ENCODE data around the gene KCNG4. TPM values are rescaled to one million over a fixed set of nuclear protein-coding genes. Genes with fewer than 3 reads are reported as not detected.

KCNG4 gene
- total and polyA plus RNA-seq, 2 experiments from 2014 or later: 0.07 TPM; not detected in 1

GRCh38 chr16:84234321-84235241 is 5.2 kb downstream of the KCNG4 start (continued):
- TF ChIP-seq ZNF114 (CRISPR knock-in tag; IDR thresholded peaks at IDR 0.05) (no peak), CREB1 (CRISPR knock-in tag; IDR thresholded peaks at IDR 0.05; ENCODE audit: low read depth) (no peak), STAT1 (IDR thresholded peaks at IDR 0.05; ENCODE audit: unreplicated experiment) (no peak), EZH2phosphoT487 (IDR thresholded peaks at IDR 0.05; ENCODE audit: unreplicated experiment) (no peak), JUNB (IDR thresholded peaks at IDR 0.05; ENCODE audit: unreplicated experiment) (no peak), EZH2 (IDR thresholded peaks at IDR 0.05; ENCODE audit: low read depth, unreplicated experiment) (no peak), POLR2AphosphoS5 (IDR thresholded peaks at IDR 0.05; ENCODE audit: low read depth) (no peak), ETS1 (IDR thresholded peaks at IDR 0.05) (no peak)

GRCh38 chr16:84233748-84234147 is 6.1 kb downstream of the KCNG4 start:
- H3K27me3 Mint-ChIP-seq (ENCODE audit: insufficient read depth, low read depth, poor library complexity): peaks cover 3% of the 10 kb centered on the region
- no peak overlapping the region for H3K4me2 ChIP-seq
- H3K9me3 Mint-ChIP-seq: no peaks in the 10 kb centered on the region
- TF ChIP-seq ZNF331 (CRISPR knock-in tag; IDR thresholded peaks at IDR 0.05; ENCODE audit: low read depth) (no peak), EZH2 (IDR thresholded peaks at IDR 0.05; ENCODE audit: low read depth, unreplicated experiment) (no peak), POLR2AphosphoS5 (IDR thresholded peaks at IDR 0.05; ENCODE audit: low read depth) (no peak), JUNB (IDR thresholded peaks at IDR 0.05; ENCODE audit: unreplicated experiment) (no peak), CTCF (conservative IDR thresholded peaks at IDR 0.05; ENCODE audit: low read depth in 2 of 2) (no peak), STAT1 (IDR thresholded peaks at IDR 0.05; ENCODE audit: unreplicated experiment) (no peak), NANOG (IDR thresholded peaks at IDR 0.05; ENCODE audit: borderline replicate concordance) (no peak)
- peaks cover 5% of the 10 kb centered on the region; the same call in 2 of the 3 replicates for H3K4me1 Mint-ChIP-seq
- H3K9me2 ChIP-seq (ENCODE audit: insufficient read depth): no peaks in the 10 kb centered on the region
- no peak overlapping the region for H2AFZ ChIP-seq
- H3K27ac Mint-ChIP-seq: no peak overlapping the region
- no peak overlapping the region for H3K4me3 ChIP-seq
- H3K27ac ChIP-seq (ENCODE audit: low read depth): no peak overlapping the region
- H3K27me3 ChIP-seq (ENCODE audit: insufficient read depth): no peaks in the 10 kb centered on the region
- no peaks in the 10 kb centered on the region for H3K36me3 ChIP-seq (ENCODE audit: insufficient read depth)
- H3K79me2 ChIP-seq (replicated peaks; ENCODE audit: insufficient read depth): no peaks in the 10 kb centered on the region
- H3K36me3 Mint-ChIP-seq (ENCODE audit: low read depth): no peaks in the 10 kb centered on the region
- H4K20me1 ChIP-seq (replicated peaks; ENCODE audit: insufficient read depth): no peaks in the 10 kb centered on the region
- no peaks in the 10 kb centered on the region for H3F3A ChIP-seq (replicated peaks; ENCODE audit: low read depth)
- no peak for DNase-seq (ENCODE audit: low spot score)
- no peaks in the 10 kb centered on the region; the same call in 1 of the 2 replicates for H3K4me1 ChIP-seq (ENCODE audit: insufficient read depth)
- H3K4me3 Mint-ChIP-seq: no peak overlapping the region
- no peak for ATAC-seq

Measured in GM23338 (cell line).